GM19035 (cell line): Measurements from ENCODE around the gene KCND3.
"Not testable (repeated sequence)": the region's sequence is repeated elsewhere in the genome, so short reads cannot be mapped to it uniquely, and the experiment has no call there.

ENCODE experiments used
- ATAC-seq: cut with Tn5 transposase; IDR thresholded peaks from one replicate; pipeline ENCODE4 v1.9.1; 2021; ENCODE audit not compliant: unreplicated experiment

KCND3 gene

DNA sequence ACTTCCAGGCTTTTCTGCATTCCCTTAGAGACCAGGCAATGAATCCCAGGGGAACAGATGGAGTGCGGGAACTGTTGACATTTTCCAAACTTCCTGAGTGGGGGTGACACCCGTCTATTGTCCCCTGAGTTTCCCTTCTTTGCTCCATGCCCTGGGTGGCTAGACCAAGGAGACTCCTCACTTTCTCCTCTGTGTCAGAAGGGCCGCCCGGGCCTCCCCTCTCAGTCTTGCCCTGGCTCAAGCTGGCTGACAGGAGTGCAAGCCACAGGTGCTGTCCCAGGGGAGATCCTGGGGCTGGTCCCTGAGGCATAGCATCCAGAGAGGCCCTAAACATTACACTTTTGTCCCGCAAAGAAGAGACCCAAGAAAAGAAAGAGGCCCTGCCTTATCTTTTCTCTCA, 170.9 kb downstream of the KCND3 start:
- ATAC-seq = no peak

DNA sequence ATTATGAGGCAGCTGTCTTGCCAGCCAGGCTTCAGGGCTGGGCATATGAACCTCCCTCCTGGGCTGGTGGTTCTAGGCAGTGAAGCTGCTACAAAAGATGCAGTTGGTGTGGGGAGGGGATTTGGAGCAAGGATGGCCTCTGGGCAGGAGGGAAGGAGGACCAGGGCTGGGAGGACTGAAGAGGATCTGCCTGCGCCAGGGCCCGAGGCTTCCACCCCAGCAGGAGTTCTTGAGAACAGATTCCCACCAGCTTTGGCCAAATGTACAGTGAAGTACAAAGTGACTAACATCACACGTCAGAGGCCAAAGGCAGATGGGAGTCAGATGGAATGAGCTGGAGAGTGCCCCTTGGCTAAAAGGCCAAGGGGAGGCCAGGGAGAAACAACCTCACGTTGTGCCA, 171.4 kb downstream of the KCND3 start:
- no peak for ATAC-seq

DNA sequence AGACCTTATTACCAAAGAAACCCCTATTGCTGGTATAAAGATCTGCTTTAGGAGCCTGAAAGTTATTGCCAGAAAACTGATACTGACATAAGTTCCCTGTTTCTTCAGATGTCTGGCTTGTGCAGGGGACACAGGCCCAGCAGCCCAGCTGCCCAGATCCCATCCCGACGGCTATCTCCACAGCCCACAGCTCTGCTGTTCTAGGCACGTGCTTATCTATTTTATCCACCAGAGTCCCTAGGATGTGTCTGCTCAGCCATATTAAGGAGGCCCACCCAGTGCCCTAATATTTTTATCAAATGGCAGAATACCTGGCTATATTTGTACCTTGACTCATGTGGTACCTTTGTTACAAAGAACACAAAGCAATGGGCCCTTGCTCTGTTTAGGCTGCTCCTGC, 174.8 kb downstream of the KCND3 start:
- no peak for ATAC-seq

DNA sequence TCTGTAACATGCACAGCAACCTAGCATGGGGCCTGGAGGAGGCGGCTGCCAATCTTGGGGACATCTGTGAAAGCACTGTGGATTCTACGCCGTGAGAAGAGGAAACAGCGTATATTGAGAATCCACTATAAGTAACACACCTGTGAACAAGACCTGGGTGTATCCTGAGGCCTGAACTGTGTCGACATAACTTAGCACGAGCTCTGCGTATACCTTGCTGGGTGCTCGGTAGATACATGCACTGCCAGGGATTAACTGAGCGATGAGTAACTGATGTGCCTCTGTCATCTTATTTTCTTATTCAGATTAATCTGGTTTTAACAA, 175.2 kb downstream of the KCND3 start:
- ATAC-seq = no peak

DNA sequence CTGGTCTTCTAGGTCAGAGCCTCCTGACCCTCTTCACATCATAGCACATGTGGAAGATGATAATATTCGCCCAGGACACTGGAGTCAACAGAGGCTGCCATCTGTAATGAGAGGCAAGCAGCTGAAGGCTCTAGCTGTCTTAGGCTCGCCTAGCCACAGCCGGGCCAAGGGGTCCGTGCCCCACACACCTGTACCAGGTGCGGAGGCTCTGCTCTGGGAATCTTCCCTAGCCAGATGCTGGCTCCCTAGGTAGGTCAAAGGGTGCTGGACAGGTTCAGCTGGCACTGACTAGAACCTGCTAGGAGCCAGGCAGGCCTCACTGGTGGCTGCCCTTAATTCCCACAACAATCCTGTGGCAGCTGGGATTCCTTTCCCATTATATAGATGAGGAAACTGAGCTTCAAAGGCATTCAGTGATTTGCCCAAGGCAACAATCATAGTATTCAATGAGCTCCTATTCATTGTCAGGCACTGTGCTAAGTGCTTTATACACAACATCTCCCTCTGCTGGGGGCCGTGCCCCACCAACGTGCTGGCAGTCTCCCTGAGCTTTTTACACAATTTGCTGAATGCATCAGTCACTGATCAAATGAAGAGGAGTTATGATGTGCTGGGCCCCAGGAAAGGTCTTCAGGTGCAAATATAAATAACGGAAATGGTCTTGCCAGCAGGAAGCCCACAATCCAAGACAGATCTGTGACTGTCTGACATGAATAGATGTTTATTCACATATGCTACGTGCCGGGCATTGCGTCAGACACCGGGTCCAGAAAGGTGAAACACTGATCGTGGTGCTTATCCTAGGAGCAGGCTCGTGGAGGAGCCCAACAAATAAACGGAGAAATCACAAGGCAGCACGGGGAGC, 175.8 kb downstream of the KCND3 start:
- ATAC-seq = no peak

DNA sequence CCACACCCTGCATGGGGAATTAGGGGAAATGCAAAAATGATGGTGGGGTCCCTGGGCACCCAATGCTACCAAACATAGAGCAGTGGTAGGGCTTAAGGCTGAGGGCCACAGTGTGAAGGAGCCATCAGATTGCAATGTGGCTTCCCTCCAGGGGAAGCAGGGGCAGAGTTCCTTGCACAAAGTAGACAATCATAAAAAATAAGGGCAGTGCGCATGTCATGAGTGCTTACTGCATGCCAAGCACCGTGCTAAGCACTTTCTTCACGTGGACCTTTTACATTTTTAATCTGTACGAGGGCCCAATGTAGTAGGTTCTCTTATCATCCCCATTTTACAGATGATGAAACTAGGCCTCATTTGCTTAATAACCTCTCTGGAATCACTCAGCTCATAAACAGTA, 177.2 kb downstream of the KCND3 start:
- no peak for ATAC-seq

DNA sequence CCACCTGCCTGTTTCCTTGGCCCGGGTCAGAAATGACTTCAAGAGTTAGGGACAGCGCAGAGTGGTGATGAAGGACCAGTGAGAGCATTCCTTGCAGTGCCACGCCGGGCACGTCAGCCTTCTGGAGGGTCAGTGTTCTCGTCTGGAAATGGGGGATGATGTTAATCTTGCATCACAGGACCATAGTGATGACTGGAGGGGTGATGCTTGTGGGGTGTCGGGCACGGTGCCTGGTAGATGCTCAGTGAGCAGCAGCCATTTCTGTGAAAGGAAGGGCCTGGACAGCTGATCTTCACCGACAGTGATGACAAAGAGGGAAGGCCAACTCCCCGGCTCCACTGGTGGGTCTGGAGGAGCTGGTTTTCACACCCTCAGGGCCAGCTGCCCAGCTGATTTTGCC, 177.6 kb downstream of the KCND3 start:
- ATAC-seq = no peak

DNA sequence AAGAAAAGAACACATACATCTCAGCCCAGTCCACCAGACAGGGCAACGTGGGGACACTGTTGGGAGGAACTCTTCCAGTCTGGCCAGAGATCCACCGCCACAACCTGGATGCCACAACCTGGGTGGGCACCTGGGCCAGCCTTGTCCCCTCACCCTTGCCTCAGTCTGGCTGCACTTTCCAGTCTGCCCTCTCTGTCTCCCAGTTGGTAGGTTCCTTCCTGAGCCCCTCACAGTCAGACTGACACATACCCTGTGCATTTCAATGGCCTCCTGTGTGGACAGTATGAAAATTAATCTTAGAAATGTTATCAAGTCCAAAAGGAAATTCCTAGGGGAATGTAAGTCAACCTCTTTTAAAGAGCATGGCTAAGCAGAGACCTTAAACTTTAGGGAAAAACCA, 184.2 kb downstream of the KCND3 start:
- no peak for ATAC-seq

DNA sequence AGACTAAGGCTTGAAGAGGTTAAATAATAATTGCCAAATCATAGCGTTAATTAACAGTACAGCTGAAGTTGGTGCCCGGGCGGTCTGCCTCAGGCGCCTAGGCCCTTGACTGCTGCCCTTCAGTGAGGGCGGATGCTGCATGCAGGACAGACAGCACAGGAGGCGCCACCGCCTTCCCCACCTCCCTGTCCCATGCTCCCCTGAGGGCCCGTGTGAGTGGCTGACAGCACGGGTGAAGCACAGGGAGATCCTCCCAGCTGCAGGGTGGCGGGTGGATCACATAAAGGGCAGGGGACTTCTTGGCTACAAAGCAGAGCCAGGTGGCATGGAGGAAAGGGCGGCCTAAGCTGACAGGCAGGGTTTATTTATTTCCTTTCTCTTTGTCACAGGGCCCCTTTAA, 184.7 kb downstream of the KCND3 start:
- ATAC-seq = no peak

DNA sequence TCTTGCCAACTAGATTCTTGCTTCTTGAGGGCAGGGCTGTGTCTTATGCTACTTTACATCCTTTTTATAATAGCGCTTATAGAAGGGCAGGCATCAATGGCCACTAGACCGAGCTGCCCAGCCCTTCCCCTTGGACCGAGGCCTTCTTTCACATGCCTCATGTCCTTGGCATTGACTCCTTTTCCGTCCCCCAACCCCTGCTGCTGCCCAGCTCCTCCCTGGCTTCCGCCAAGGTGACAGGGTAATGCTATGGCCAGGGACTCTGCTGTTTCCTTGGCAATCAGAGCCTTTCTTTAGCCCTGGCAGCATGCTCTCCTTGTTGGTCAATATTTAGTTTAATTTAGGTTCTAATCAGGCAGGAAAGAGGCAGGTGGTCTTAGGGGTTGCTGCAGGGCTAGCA, 185.5 kb downstream of the KCND3 start:
- no peak for ATAC-seq

DNA sequence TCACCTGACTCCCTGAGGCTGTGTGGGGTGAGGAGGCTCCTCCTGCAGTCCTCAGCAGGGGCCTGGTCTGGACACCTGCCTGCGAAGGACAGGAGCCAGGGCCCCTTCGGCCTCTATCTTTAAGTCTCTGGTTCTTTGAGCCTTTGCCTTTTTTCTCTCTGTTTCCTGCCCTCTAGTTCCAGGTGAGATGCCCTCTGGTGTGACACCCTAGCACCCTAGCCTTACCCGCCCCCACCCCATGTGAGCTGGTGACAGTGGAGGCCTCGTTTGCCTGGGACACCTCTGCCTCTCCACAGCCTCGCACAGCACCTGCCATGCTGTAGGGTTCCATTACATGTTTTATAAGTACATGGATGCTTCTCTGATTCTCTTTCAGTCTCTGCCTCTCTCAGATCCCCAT, 186.5 kb downstream of the KCND3 start:
- no peak for ATAC-seq

DNA sequence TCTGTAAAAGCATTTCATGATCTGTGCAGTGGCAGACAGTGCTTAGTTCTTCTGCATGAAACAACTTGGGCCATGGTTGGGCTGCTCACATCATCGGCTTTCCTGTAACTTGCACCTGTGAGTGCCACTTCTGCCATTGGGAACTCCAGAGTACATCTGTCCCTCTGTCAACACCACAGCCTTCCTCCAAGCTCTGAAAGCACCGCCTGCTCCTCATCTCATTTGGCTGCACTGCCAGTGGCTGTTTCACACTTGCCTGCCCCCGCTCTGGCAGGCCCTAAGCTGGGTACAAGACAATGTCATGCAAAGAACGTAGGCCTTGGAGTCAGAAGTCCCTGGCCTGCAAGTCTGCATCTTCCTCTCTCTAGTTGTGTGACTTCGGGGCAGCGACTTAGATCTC, 187.4 kb downstream of the KCND3 start:
- ATAC-seq = no peak

DNA sequence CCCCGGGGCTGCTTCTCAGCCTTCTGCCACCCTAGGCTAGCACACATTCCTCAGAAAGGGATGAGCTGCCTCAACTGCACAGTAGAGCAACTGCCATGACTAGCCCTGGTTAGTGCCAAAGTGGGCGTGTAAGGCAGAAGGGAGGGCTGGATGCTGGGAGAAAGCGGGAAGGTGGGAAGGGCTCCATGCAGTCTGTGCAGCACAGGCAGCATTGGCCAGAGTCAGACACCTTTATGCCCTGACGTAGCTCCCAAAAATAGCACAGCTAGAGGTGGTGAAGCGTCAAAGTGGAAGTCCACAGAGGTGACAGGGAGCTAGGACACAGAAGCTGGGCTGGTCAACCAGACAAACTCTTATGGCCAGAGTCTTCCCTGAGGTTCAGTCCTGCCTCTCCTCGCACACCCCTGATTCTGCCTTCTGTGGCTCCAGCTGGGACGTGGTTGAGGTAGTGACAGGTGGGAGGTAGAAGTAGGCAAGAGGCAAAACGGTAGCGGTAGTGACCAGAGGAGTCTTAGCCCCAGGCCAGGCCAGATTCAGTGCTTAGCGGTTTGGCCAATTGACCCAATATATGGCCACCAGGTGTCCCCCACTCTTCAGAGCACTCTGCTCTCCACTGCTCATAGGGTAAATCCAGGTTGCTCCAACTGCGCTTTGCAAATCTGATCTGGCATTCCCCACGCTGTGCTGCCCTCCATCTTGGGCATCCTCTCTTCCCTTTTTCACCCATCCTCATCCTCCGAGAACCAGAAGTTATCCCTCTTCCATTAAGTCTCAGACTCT, 188.2 kb downstream of the KCND3 start:
- ATAC-seq = no peak

DNA sequence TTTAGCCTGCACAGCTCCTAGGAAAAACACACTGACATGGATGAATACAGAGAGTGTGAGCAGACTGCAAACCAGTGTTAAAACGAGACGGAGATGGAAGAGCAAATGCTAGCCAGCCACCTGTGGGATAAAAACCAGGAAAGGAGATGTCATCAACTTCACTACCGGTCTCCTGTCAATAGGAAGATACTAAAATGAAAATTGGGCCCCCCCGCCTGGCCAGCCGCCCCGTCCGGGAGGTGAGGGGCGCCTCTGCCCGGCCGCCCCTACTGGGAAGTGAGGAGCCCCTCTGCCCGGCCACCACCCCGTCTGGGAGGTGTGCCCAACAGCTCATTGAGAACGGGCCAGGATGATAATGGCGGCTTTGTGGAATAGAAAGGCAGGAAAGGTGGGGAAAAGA, 189.7 kb downstream of the KCND3 start:
- not testable (repeated sequence) for ATAC-seq

DNA sequence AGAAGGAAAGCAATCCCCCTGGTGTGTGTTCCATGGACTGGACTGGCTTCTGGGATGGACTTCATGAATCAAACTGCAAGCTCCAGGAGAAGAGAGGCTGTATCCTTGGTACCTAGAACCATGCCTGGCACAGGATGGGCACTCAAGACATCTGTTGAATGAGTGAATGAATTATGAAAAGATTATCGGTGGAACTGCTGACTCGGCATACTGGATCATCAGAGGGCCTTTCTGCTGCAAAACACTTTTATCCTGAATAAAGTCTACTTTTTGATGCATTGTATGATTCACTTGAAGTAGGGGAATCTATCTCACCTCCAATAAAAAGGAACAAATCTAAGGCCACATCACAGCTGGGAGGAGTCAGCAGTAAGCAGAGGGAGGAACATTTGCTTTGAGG, 190.9 kb downstream of the KCND3 start:
- ATAC-seq = no peak

DNA sequence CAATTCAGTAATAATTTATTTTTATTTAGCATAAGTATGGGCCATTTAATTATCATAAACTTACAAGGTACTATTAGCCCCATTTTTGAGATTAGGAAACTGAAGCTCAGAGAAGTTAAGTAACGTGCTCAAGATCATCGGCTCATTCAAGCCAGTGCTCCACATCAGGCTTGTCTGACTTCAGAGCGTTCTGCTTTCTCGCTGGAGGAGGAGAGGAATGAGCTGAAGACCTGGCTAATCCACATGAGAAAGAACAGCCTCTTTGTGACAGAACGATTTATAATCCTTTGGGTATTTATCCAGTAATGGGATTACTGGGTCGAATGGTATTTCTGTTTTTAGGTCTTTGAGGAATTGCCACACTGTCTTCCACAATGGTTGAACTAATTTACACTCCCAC, 194.1 kb downstream of the KCND3 start:
- ATAC-seq = no peak

DNA sequence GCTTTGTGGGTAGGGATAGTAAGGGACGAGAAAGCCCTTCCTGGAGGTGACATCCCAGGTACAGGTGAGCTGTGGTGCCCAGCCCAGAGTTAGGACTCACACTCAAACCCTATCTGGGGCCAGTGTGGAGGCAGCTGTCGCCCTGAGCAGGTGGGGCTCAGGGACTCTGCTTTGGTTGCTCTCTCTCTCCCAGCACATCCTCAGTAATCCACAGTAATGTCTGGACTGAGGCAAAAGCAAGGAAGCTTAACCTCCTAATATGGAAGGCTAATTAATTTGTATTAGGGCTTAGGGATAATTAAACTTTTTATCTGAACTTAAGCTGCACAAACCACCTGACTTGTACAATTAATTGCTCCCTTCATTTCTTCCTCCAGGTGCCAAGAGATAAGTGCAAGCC, 195.5 kb downstream of the KCND3 start:
- ATAC-seq = no peak

DNA sequence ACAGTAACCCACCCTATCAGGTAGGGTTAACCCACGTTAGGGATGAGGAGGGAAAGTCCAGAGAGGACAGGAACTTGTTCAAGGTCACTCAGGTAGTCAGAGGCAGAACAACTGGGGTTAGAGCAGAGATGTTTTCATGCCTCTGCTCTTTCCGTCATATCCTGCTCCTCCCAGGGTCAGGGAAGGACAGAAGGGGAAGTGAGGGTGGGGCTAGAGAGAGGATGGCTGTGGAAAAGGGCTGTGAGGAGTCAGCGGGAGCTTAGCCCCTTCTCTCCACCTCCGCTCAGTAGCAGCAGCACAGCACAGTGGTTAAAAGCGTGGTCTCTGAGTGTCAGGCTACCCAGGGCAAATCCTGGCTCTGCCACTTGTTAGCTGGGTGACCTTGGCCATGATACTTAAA, 197.2 kb downstream of the KCND3 start:
- ATAC-seq = no peak

DNA sequence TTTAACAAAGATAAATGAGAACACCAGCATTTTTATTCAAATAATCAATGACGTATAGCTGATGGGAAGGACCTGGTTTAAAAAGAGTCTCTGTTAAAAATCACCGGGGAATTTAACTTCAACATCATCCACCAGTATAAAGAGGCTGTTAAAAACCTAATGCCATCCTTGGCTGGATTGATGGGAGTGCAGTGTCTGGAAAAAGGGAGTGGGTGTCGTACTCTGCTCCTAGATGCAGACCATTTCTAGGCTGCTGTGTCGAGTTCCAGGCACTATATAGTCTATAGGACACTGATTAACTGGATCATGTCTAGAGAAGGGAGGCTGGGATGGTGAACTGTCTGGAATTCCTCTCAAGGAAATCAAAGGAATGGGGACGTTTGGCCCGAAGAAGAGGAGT, 197.7 kb downstream of the KCND3 start:
- ATAC-seq = no peak

DNA sequence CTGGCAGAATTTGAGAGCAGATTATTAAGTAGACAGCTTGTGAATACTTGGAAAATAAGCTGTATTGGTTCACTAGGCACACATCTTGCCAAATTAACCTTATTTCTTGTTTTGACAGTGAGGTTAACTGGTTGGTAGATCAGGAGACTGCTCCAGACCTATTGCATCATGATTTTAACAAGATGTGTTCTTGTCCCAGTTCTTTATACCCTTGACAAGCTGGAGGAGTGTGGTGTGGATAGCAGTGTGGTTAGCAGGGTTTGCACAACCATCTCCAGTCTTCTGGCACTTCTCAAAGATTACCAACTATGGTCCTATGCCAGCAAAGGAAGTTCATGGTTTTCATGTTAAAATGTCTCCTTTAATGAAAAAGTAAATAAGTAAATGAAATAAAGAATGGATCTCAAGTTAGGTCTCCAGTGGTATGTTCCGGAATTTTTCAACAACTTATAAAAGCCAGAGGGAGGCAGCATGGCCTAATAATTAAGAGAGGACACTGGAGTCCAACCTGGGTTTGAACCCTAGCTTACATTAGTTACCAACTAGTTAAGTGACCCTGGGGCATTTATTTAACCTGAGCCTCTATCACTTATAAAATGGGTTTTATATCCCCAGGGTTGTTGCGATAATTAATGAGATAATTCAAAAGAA, 199.7 kb downstream of the KCND3 start:
- no peak for ATAC-seq

DNA sequence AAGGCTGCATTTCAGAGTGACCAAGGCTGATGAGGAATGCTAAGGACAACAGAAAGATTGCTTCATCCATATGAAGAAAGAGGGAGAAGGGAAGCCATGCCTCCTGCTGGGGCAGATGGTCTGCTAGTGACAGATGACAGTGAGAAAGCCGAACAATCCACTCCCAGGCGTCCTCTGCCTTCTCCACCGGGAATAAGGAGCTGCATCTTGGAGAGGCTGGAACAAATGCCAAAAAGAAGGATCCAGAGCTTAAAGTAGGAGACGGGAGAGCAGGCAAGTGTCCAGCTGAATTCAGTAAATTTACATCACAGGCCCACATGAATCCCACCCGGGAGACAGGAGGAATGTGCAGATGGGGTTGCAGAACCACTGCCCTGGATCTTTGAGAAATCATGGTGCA, 200.3 kb downstream of the KCND3 start:
- ATAC-seq = no peak

DNA sequence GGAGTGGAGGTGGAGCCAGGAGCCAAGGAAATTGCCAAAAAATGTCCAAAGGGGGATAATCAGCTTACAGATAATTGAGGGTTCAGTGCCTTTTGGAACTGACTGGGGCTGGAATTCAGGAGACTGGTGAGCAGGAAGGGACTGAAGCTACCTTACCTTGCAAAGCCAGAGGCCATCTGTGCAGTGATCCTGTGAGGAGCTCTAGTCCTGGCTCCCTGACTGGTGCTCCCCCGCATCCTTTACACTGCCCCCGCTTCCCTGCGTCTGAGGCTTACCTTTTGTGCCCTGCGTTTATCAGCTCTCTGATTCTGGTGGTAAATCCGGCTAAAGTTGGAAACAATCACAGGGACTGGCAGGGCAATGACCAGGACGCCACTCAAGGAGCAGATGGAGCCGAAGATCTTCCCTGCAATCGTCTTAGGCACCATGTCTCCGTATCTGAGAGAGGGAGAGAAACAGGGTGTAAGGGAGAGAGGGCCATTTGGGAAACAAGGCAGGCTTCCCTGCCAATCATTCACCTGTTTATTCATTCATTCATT, 202.7 kb downstream of the KCND3 start:
- ATAC-seq = no peak
